ENCODE results near the gene TRIM7.

DNA sequence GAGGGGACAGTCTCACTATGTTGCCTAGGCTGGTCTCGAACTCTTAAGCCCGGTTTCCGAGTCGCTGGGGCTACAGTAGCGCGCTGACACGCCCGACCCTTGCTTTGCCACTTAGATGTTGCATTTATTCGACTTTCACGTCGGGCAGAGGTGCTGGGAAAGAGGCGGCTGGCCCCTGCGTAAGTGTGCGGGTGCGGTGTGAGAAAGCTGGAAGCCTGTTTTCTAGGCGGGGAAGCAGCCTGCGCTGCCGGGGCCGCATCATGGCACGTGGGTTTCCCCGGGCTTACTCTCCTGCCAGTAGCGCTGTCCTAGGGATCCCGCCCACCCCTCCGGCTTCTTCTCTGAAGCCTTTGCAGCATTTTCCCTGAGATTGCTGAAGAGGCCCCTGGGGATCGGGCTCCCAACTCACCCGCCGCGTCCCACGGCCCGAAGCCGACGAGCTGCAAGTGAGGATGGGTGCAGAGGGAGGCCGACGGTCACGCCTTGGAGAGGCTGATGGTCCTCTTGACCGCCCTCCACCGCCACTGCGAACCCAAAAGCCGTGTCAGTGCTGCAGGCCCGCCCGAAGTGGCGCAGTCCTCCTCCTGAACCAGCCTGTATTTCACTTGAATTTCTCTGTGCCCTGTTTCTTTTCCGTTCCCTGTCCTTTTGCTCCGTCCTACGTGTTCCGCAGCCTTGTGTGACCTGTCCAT, 12.3 kb upstream of the TRIM7 start:
- TF ChIP-seq, protein P1, sequence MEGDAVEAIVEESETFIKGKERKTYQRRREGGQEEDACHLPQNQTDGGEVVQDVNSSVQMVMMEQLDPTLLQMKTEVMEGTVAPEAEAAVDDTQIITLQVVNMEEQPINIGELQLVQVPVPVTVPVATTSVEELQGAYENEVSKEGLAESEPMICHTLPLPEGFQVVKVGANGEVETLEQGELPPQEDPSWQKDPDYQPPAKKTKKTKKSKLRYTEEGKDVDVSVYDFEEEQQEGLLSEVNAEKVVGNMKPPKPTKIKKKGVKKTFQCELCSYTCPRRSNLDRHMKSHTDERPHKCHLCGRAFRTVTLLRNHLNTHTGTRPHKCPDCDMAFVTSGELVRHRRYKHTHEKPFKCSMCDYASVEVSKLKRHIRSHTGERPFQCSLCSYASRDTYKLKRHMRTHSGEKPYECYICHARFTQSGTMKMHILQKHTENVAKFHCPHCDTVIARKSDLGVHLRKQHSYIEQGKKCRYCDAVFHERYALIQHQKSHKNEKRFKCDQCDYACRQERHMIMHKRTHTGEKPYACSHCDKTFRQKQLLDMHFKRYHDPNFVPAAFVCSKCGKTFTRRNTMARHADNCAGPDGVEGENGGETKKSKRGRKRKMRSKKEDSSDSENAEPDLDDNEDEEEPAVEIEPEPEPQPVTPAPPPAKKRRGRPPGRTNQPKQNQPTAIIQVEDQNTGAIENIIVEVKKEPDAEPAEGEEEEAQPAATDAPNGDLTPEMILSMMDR (IDR thresholded peaks at IDR 0.05 in 2 of 3, conservative IDR thresholded peaks at IDR 0.05 in 1 of 3; ENCODE audit: borderline replicate concordance in 1 of 3, insufficient read depth in 1 of 3, low read depth in 2 of 3, low read length in 2 of 3) = no peak
- TF ChIP-seq ZNF274 (IDR thresholded peaks at IDR 0.05; ENCODE audit: low read depth, low read length) (no peak), POLR2A (IDR thresholded peaks at IDR 0.05; ENCODE audit: borderline replicate concordance, extremely low read depth, insufficient read depth, insufficient read length) (no peak), EZH2 (IDR thresholded peaks at IDR 0.05) (no peak), POLR2AphosphoS5 (IDR thresholded peaks at IDR 0.05; ENCODE audit: low read depth, low read length) (no peak)
- TF ChIP-seq, protein P2, sequence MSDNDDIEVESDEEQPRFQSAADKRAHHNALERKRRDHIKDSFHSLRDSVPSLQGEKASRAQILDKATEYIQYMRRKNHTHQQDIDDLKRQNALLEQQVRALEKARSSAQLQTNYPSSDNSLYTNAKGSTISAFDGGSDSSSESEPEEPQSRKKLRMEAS (IDR thresholded peaks at IDR 0.05) = no peak

All from HCT116 (cell line).